ENCODE measurements around the gene SCG5. TPM values are rescaled to one million over a fixed set of nuclear protein-coding genes. Genes with fewer than 3 reads are reported as not detected.

The SCG5 gene
- total RNA-seq, 2 experiments from 2014 or later: 0.57 to 0.94 TPM

GRCh38 chr15:32701863-32702262 is 60.4 kb downstream of the SCG5 start:
- DNase-seq: no peak
- intact Hi-C loops (cut with micrococcal nuclease): no loop called here
- H3K9me3 Mint-ChIP-seq: no peaks in the 10 kb centered on the region
- no peak overlapping the region for H3K27ac Mint-ChIP-seq
- CTCF ChIA-PET: no interaction called here
- no peaks in the 10 kb centered on the region for H3K4me1 Mint-ChIP-seq (ENCODE audit: low read depth)
- H3K4me3 Mint-ChIP-seq: no peak overlapping the region
- no peaks in the 10 kb centered on the region for H3K36me3 Mint-ChIP-seq (ENCODE audit: low read depth)
- H3K27me3 Mint-ChIP-seq (ENCODE audit: low read depth): peaks cover 16% of the 10 kb centered on the region

- Mint-ChIP-seq H3K4me1 (ENCODE audit: low read depth) (no peaks in the 10 kb centered on the region), H3K36me3 (ENCODE audit: low read depth) (no peaks in the 10 kb centered on the region), H3K27ac (no peak overlapping the region), H3K9me3 (no peaks in the 10 kb centered on the region), H3K27me3 (ENCODE audit: low read depth) (peaks cover 25% of the 10 kb centered on the region), H3K4me3 (no peak overlapping the region)
- intact Hi-C loops (cut with micrococcal nuclease): no loop called here
- no peak for DNase-seq
- CTCF ChIA-PET: no interaction called here
Observed at GRCh38 chr15:32704395-32704981, 63.0 kb downstream of the SCG5 start.

DNA sequence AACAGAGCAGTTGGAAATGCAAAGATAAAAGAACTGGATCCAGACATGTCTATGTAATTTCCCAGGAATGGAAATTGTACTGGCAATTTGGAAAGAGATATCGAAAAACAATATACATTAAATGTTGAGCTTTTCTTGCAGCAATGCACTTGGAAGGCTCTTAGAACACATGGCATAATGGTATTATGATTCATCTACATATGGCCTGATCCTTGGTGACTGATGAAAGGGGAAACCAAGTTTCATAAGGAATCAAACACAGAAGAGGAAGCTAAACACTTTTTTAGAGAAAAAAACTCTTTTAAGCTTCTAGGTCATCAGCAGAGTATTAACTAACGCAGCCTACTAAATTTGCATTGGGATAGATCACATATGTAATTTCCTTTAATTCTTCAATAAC is 63.9 kb downstream of the SCG5 start:
- Mint-ChIP-seq H3K36me3 (ENCODE audit: low read depth) (no peaks in the 10 kb centered on the region), H3K27ac (no peak overlapping the region), H3K4me1 (ENCODE audit: low read depth) (no peaks in the 10 kb centered on the region), H3K9me3 (no peaks in the 10 kb centered on the region), H3K27me3 (ENCODE audit: low read depth) (peaks cover 25% of the 10 kb centered on the region), H3K4me3 (no peak overlapping the region)
- no peak for DNase-seq
- intact Hi-C loops (cut with micrococcal nuclease): no loop called here
- CTCF ChIA-PET: no interaction called here

DNA sequence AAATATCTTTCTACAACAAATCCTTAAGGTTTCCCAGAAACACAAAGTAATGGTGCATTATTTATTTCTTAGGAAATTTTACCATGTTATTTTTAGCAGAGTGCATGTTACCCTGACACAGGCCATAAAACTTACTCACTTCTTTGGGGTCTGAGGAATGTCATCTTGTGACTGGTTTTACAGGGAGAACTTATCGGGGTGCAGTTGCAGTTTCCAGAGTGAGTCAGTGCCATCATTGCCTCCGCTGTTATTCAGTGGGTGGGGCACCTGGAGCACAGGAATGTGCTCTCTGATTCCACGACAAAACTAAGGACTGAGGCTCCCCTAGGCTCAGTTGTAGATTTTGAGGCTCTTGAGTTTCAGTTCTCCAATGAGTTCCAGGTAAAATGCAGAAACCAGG is 65.2 kb downstream of the SCG5 start:
- Mint-ChIP-seq H3K4me3 (no peak overlapping the region), H3K27ac (no peak overlapping the region), H3K27me3 (ENCODE audit: low read depth) (peaks cover 26% of the 10 kb centered on the region), H3K36me3 (ENCODE audit: low read depth) (no peaks in the 10 kb centered on the region), H3K9me3 (no peaks in the 10 kb centered on the region), H3K4me1 (ENCODE audit: low read depth) (no peaks in the 10 kb centered on the region)
- intact Hi-C loops (cut with micrococcal nuclease): no loop called here
- no peak for DNase-seq
- CTCF ChIA-PET: no interaction called here

- peaks cover 25% of the 10 kb centered on the region for H3K27me3 Mint-ChIP-seq (ENCODE audit: low read depth)
Observed at GRCh38 chr15:32707436-32707835, 65.9 kb downstream of the SCG5 start.

GRCh38 chr15:32709295-32710033 is 68.0 kb downstream of the SCG5 start:
- CTCF ChIA-PET: interaction anchor here (0.8 kb wide), 1 partner anchor 46 kb away, joined by 3 read pairs; no protein-coding TSS in a partner anchor
- Mint-ChIP-seq H3K27ac (no peak overlapping the region), H3K36me3 (ENCODE audit: low read depth) (no peaks in the 10 kb centered on the region), H3K4me1 (ENCODE audit: low read depth) (no peaks in the 10 kb centered on the region), H3K9me3 (no peaks in the 10 kb centered on the region), H3K4me3 (no peak overlapping the region), H3K27me3 (ENCODE audit: low read depth) (peaks cover 20% of the 10 kb centered on the region)
- intact Hi-C loops (cut with micrococcal nuclease): no loop called here
- DNase-seq: no peak

More at GRCh38 chr15:32707436-32707835, 65.9 kb downstream of the SCG5 start:
- Mint-ChIP-seq H3K9me3 (no peaks in the 10 kb centered on the region), H3K36me3 (ENCODE audit: low read depth) (no peaks in the 10 kb centered on the region), H3K4me3 (no peak overlapping the region), H3K4me1 (ENCODE audit: low read depth) (no peaks in the 10 kb centered on the region), H3K27ac (no peak overlapping the region)
- intact Hi-C loops (cut with micrococcal nuclease): no loop called here
- CTCF ChIA-PET: no interaction called here
- DNase-seq: no peak

DNA sequence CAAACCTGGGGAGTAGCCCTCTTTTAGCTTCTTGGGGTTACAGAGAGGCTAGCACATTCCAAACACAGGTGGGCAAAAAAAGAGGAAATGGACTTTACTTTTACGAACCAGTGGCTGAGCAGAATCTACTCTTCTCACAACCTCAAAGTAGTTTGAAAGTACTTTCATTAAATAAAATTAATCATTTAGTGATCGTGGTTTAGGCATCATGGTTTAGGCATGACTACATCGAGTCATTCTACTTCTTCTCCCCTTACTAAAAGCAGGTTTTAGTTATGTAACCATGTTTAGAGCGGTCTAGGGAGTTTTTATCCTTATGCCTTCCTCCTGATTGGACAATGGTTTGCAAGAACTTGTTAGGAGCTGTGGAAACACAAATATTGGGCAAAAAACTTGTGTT is 73.8 kb downstream of the SCG5 start:
- Mint-ChIP-seq H3K4me1 (ENCODE audit: low read depth) (peaks cover 14% of the 10 kb centered on the region), H3K27me3 (ENCODE audit: low read depth) (peaks cover 52% of the 10 kb centered on the region), H3K4me3 (no peak overlapping the region), H3K36me3 (ENCODE audit: low read depth) (no peaks in the 10 kb centered on the region), H3K9me3 (no peaks in the 10 kb centered on the region), H3K27ac (no peak overlapping the region)
- intact Hi-C loops (cut with micrococcal nuclease): no loop called here
- CTCF ChIA-PET: interaction anchor here (0.5 kb wide), 1 partner anchor 281 kb away, joined by 3 read pairs; no protein-coding TSS in a partner anchor
- DNase-seq: no peak

GRCh38 chr15:32716216-32716914 is 74.9 kb downstream of the SCG5 start:
- no peak overlapping the region for H3K27ac Mint-ChIP-seq
- CTCF ChIA-PET: no interaction called here
- peaks cover 56% of the 10 kb centered on the region for H3K27me3 Mint-ChIP-seq (ENCODE audit: low read depth)
- intact Hi-C loops (cut with micrococcal nuclease): no loop called here
- no peak overlapping the region for H3K4me3 Mint-ChIP-seq
- no peaks in the 10 kb centered on the region for H3K36me3 Mint-ChIP-seq (ENCODE audit: low read depth)
- DNase-seq: no peak
- peaks cover 14% of the 10 kb centered on the region for H3K4me1 Mint-ChIP-seq (ENCODE audit: low read depth)
- no peaks in the 10 kb centered on the region for H3K9me3 Mint-ChIP-seq

- H3K9me3 Mint-ChIP-seq: no peaks in the 10 kb centered on the region
- no peak overlapping the region for H3K27ac Mint-ChIP-seq
- peaks cover 14% of the 10 kb centered on the region for H3K4me1 Mint-ChIP-seq (ENCODE audit: low read depth)
- CTCF ChIA-PET: no interaction called here
- no peak for DNase-seq
- H3K4me3 Mint-ChIP-seq: no peak overlapping the region
- H3K36me3 Mint-ChIP-seq (ENCODE audit: low read depth): no peaks in the 10 kb centered on the region
- intact Hi-C loops (cut with micrococcal nuclease): no loop called here
- H3K27me3 Mint-ChIP-seq (ENCODE audit: low read depth): peaks cover 60% of the 10 kb centered on the region
Observed at GRCh38 chr15:32716915-32717425, 75.5 kb downstream of the SCG5 start.

GRCh38 chr15:32717426-32718226 is 76.1 kb downstream of the SCG5 start, which contains the start of gene GREM1:
Gene GREM1 (plus strand): TSS chr15:32718004. CDS start chr15:32730691, 12,687 bp downstream.
- Mint-ChIP-seq H3K4me1 (ENCODE audit: low read depth) (peaks cover 14% of the 10 kb centered on the region), H3K9me3 (no peaks in the 10 kb centered on the region), H3K4me3 (no peak within 1 kb of the TSS), H3K36me3 (ENCODE audit: low read depth) (no peaks in the 10 kb centered on the region), H3K27ac (no peak within 1 kb of the TSS), H3K27me3 (ENCODE audit: low read depth) (peaks cover 65% of the 10 kb centered on the region)
- intact Hi-C loops (cut with micrococcal nuclease): no loop called here
- no peak for DNase-seq
- CTCF ChIA-PET: no interaction called here

- DNase-seq: no peak
- no peaks in the 10 kb centered on the region for H3K9me3 Mint-ChIP-seq
- no peaks in the 10 kb centered on the region for H3K36me3 Mint-ChIP-seq (ENCODE audit: low read depth)
- H3K4me3 Mint-ChIP-seq: no peak overlapping the region
- H3K27ac Mint-ChIP-seq: no peak overlapping the region
- CTCF ChIA-PET: no interaction called here
- intact Hi-C loops (cut with micrococcal nuclease): no loop called here
- peaks cover 63% of the 10 kb centered on the region for H3K27me3 Mint-ChIP-seq (ENCODE audit: low read depth)
- peaks cover 14% of the 10 kb centered on the region for H3K4me1 Mint-ChIP-seq (ENCODE audit: low read depth)
Observed at GRCh38 chr15:32718227-32718820, 76.8 kb downstream of the SCG5 start.

All from activated naive CD4-positive, alpha-beta T cell treated with anti-CD3 and anti-CD28 coated beads for 36 hours (primary cell).